K562 (cell line): ENCODE measurements around the gene BMP3. TPM values are rescaled to one million over a fixed set of nuclear protein-coding genes. Genes with fewer than 3 reads are reported as not detected.

Experiments used
- polyA plus RNA-seq, 8 experiments: library from polyadenylated mRNA; depleted of rRNA in 4 of 8; stranded (reverse) in 5 of 8; unstranded in 3 of 8; fragments of >200 nt; fragmentation: Nextera tagmentation in 2 of 8; fragmentation: Illumina TruSeq in 1 of 8; extraction: Ambion mirVana in 2 of 8; extraction: Trizol in 1 of 8; gene quantifications; 2 replicates each; pipeline versions ENCODE4 v1.2.1 to v1.2.3, GENCODE V29; 2011 to 2014; ENCODE audit warnings: inconsistent platforms in 1 of 8, missing spikeins in 1 of 8
- total RNA-seq, 7 experiments: library from RNA; depleted of rRNA in 6 of 7; stranded (reverse); fragments of >200 nt in 6 of 7; fragmentation: Illumina TruSeq in 2 of 7; extraction: Trizol in 2 of 7; gene quantifications; 2 replicates each; pipeline versions ENCODE4 v1.2.1 to v1.2.3, GENCODE V29; 2011 to 2021; ENCODE audit warnings: low replicate concordance in 1 of 7

The BMP3 gene
- total and polyA plus RNA-seq, 9 of the 15 experiments (the other 6 are each of a cell fraction or from before 2014, with no cell fraction given), result 0.01 TPM; not detected in 8

Other genes starting within 250 kb of the BMP3 start
- 0.16 and 0.68 TPM in 2 replicates for gene PRKG2, start 184.5 kb downstream of the BMP3 start, total RNA-seq (2014; rRNA removed)
- 0.40 and 0.51 TPM in 2 replicates for gene PRKG2, start 184.5 kb downstream of the BMP3 start, total RNA-seq (2014; rRNA removed; fragmentation: Illumina TruSeq; extraction: Trizol)
- 0.36 and 0.57 TPM in 2 replicates for gene PRKG2, start 184.5 kb downstream of the BMP3 start, total RNA-seq (2015; rRNA removed; fragmentation: Illumina TruSeq; extraction: Trizol)
- 0.16 and 0.27 TPM in 2 replicates for gene PRKG2, start 184.5 kb downstream of the BMP3 start, total RNA-seq (2021)
- gene PRKG2, start 184.5 kb downstream of the BMP3 start, polyA plus RNA-seq (2011; rRNA removed), result 0.19 and 0.45 TPM in 2 replicates
- 0.18 and 0.22 TPM in 2 replicates for gene PRKG2, start 184.5 kb downstream of the BMP3 start, polyA plus RNA-seq (2014; fragmentation: Illumina TruSeq; extraction: Trizol)
- gene PRKG2, start 184.5 kb downstream of the BMP3 start, polyA plus RNA-seq (2014; fragmentation: Nextera tagmentation; extraction: Ambion mirVana), result under 1 TPM; 0.01 to 0.34 TPM
- gene PRKG2, start 184.5 kb downstream of the BMP3 start, polyA plus RNA-seq (2014; rRNA removed), result 0.13 and 0.15 TPM in 2 replicates